CD4-positive, CD25-positive, alpha-beta regulatory T cell (primary cell): ENCODE results near the gene ASIC2. TPM values are rescaled to one million over a fixed set of nuclear protein-coding genes. Genes with fewer than 3 reads are reported as not detected.

Source experiments
- ATAC-seq, 2 donors: fragments of 150-1000 bp; cut with Tn5 transposase; one replicate each; pipeline ENCODE4 v1.10.0; 2021; ENCODE audit warnings: low read depth in 2 of 2, moderate number of reproducible peaks in 2 of 2, moderate library complexity in 1 of 2
- DNase-seq, 3 donors: peaks; one replicate each; pipeline versions ENCODE4 v3.0.0 to v3.0.0-alpha.2; 2012 to 2022; ENCODE audit warnings: mixed read lengths in 1 of 3
- H3K27ac ChIP-seq: one replicate; pipeline ENCODE4 v1.7.0; 2013; ENCODE audit warnings: mild to moderate bottlenecking, low read length; ENCODE audit not compliant: insufficient read depth, poor library complexity, severe bottlenecking
- H3K27me3 ChIP-seq: one replicate; pipeline ENCODE4 v1.7.0; 2013; ENCODE audit warnings: low read length; ENCODE audit not compliant: control insufficient read depth, insufficient read depth
- H3K36me3 ChIP-seq: one replicate; pipeline ENCODE4 v1.7.0; 2013; ENCODE audit warnings: mild to moderate bottlenecking, low read length, moderate library complexity; ENCODE audit not compliant: control insufficient read depth, insufficient read depth
- H3K4me1 ChIP-seq: 2 replicates; pipeline ENCODE4 v1.7.0; 2013; ENCODE audit warnings: mild to moderate bottlenecking, low read length; ENCODE audit not compliant: insufficient read depth, control insufficient read depth, poor library complexity, severe bottlenecking
- H3K4me3 ChIP-seq: one replicate; pipeline ENCODE4 v1.7.0; 2013; ENCODE audit warnings: low read depth, mild to moderate bottlenecking, low read length, moderate library complexity
- H3K9me3 ChIP-seq, 2 experiments: 1 replicate in 1 of 2; 2 replicates in 1 of 2; pipeline ENCODE4 v1.7.0; 2013; ENCODE audit warnings: low read length in 2 of 2, mild to moderate bottlenecking in 1 of 2, moderate library complexity in 1 of 2; ENCODE audit not compliant: control insufficient read depth in 2 of 2
- H3K27ac Mint-ChIP-seq, 3 donors: one replicate each; pipeline ENCODE4 v1.8.0; 2020 to 2022; ENCODE audit warnings: mild to moderate bottlenecking in 3 of 3, mixed read lengths in 3 of 3, moderate library complexity in 2 of 3
- H3K27me3 Mint-ChIP-seq: one replicate; pipeline ENCODE4 v1.8.0; 2022; ENCODE audit warnings: mild to moderate bottlenecking, mixed read lengths
- H3K36me3 Mint-ChIP-seq: one replicate; pipeline ENCODE4 v1.8.0; 2020; ENCODE audit warnings: mixed read lengths
- H3K4me1 Mint-ChIP-seq, 4 donors: one replicate each; pipeline ENCODE4 v1.8.0; 2020 to 2022; ENCODE audit warnings: mixed read lengths in 4 of 4, mild to moderate bottlenecking in 1 of 4
- H3K4me3 Mint-ChIP-seq, 4 donors: one replicate each; pipeline ENCODE4 v1.8.0; 2020 to 2022; ENCODE audit warnings: mild to moderate bottlenecking in 4 of 4, mixed read lengths in 4 of 4, moderate library complexity in 3 of 4
- H3K9me3 Mint-ChIP-seq, 7 donors: one replicate each; pipeline ENCODE4 v1.8.0; 2020 to 2022; ENCODE audit warnings: mixed read lengths in 7 of 7, mild to moderate bottlenecking in 3 of 7, moderate library complexity in 2 of 7
- polyA plus RNA-seq, 4 donors: library from polyadenylated mRNA; unstranded; fragments of 300-500 nt; fragmentation: Illumina TruSeq; gene quantifications; one replicate each; pipeline ENCODE4 v1.2.3, GENCODE V29; 2021
- total RNA-seq: library from RNA; stranded (reverse); gene quantifications from one replicate; pipeline ENCODE4 v1.2.3, GENCODE V29; 2022

The ASIC2 gene
- total and polyA plus RNA-seq, 5 donors from 2014 or later, result not detected

- DNase-seq (no peak), ATAC-seq (no peak)
- Mint-ChIP-seq H3K4me3 (no peak overlapping the region), H3K9me3 (peaks cover 0 to 3% (median 0%) of the 10 kb centered on the region in 7 donors), H3K27ac (no peak overlapping the region), H3K36me3 (no peaks in the 10 kb centered on the region), H3K27me3 (peaks cover 18% of the 10 kb centered on the region), H3K4me1 (no peaks in the 10 kb centered on the region)
- Histone ChIP-seq H3K27me3 (peaks cover 4% of the 10 kb centered on the region), H3K4me1 (no peaks in the 10 kb centered on the region), H3K27ac (no peak overlapping the region), H3K9me3 (no peaks in the 10 kb centered on the region), H3K4me3 (no peak overlapping the region), H3K36me3 (no peaks in the 10 kb centered on the region)
Measured at GRCh38 chr17:33085256-33085655, 207.8 kb downstream of the ASIC2 start.

DNA sequence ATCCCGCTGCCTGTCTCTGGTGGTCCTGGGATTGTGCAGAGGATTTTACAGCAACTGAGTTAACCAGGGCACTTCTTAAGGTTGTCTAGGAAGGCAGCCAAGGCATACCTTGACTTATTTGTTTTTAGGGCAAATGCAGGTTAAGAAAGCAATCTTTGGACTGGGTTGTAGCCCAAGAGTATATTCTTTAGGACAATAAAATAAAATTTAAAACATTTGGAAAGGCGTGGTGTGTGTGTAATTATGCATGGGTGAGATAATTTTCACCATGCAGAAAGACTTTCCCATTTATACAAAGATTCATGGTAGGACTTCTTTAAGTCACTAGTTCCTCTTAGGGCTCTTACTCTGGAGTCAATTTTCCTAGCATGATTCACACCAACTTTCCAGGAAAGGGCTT lies 208.3 kb downstream of the ASIC2 start:
- DNase-seq (no peak), ATAC-seq (no peak)
- H3K4me1 ChIP-seq, result no peaks in the 10 kb centered on the region
- H3K4me3 ChIP-seq, result no peak overlapping the region
- Mint-ChIP-seq H3K4me3 (no peak overlapping the region), H3K4me1 (no peaks in the 10 kb centered on the region), H3K9me3 (peaks cover 0 to 3% (median 0%) of the 10 kb centered on the region in 7 donors), H3K36me3 (no peaks in the 10 kb centered on the region), H3K27me3 (peaks cover 18% of the 10 kb centered on the region), H3K27ac (no peak overlapping the region)
- no peak overlapping the region for H3K27ac ChIP-seq
- peaks cover 4% of the 10 kb centered on the region for H3K27me3 ChIP-seq
- no peaks in the 10 kb centered on the region for H3K36me3 ChIP-seq
- H3K9me3 ChIP-seq, result no peaks in the 10 kb centered on the region

GRCh38 chr17:33082529-33083173 lies 210.4 kb downstream of the ASIC2 start:
- no peak overlapping the region for H3K4me3 Mint-ChIP-seq
- H3K9me3 Mint-ChIP-seq, result peaks cover 0 to 3% (median 0%) of the 10 kb centered on the region in 7 donors
- no peak for ATAC-seq
- no peaks in the 10 kb centered on the region for H3K4me1 Mint-ChIP-seq
- H3K36me3 Mint-ChIP-seq, result no peaks in the 10 kb centered on the region
- no peak overlapping the region for H3K27ac Mint-ChIP-seq
- no peak overlapping the region for H3K27ac ChIP-seq
- no peak for DNase-seq
- no peaks in the 10 kb centered on the region for H3K36me3 ChIP-seq
- no peak overlapping the region for H3K4me3 ChIP-seq
- peaks cover 21% of the 10 kb centered on the region for H3K27me3 Mint-ChIP-seq
- H3K27me3 ChIP-seq, result peaks cover 4% of the 10 kb centered on the region
- no peaks in the 10 kb centered on the region for H3K4me1 ChIP-seq
- no peaks in the 10 kb centered on the region for H3K9me3 ChIP-seq

- Histone ChIP-seq H3K36me3 (no peaks in the 10 kb centered on the region), H3K4me1 (no peaks in the 10 kb centered on the region), H3K4me3 (no peak overlapping the region), H3K9me3 (no peaks in the 10 kb centered on the region), H3K27me3 (peaks cover 4% of the 10 kb centered on the region), H3K27ac (no peak overlapping the region)
- Mint-ChIP-seq H3K4me1 (no peaks in the 10 kb centered on the region), H3K9me3 (peaks cover 0 to 2% (median 0%) of the 10 kb centered on the region in 7 donors), H3K27ac (no peak overlapping the region), H3K36me3 (no peaks in the 10 kb centered on the region), H3K27me3 (peaks cover 30% of the 10 kb centered on the region), H3K4me3 (no peak overlapping the region)
- ATAC-seq, result no peak
- DNase-seq, result no peak
Measured at GRCh38 chr17:33080091-33080490, 213.0 kb downstream of the ASIC2 start.

- DNase-seq (no peak), ATAC-seq (no peak)
- H3K9me3 ChIP-seq, result no peaks in the 10 kb centered on the region
- no peaks in the 10 kb centered on the region for H3K4me1 ChIP-seq
- Mint-ChIP-seq H3K36me3 (no peaks in the 10 kb centered on the region), H3K4me3 (no peak overlapping the region), H3K9me3 (peaks cover 0 to 2% (median 0%) of the 10 kb centered on the region in 7 donors), H3K4me1 (no peaks in the 10 kb centered on the region), H3K27ac (no peak overlapping the region), H3K27me3 (peaks cover 24% of the 10 kb centered on the region)
- H3K27ac ChIP-seq, result no peak overlapping the region
- H3K36me3 ChIP-seq, result no peaks in the 10 kb centered on the region
- peaks cover 4% of the 10 kb centered on the region for H3K27me3 ChIP-seq
- no peak overlapping the region for H3K4me3 ChIP-seq
Measured at GRCh38 chr17:33079201-33079600, 213.9 kb downstream of the ASIC2 start.

- Mint-ChIP-seq H3K4me1 (no peaks in the 10 kb centered on the region), H3K27me3 (peaks cover 19% of the 10 kb centered on the region), H3K9me3 (peaks cover 0 to 3% (median 0%) of the 10 kb centered on the region in 7 donors), H3K36me3 (no peaks in the 10 kb centered on the region), H3K27ac (no peak overlapping the region), H3K4me3 (no peak overlapping the region)
- H3K27me3 ChIP-seq, result peaks cover 6% of the 10 kb centered on the region
- H3K4me1 ChIP-seq, result no peaks in the 10 kb centered on the region
- no peaks in the 10 kb centered on the region for H3K36me3 ChIP-seq
- no peak overlapping the region for H3K4me3 ChIP-seq
- no peaks in the 10 kb centered on the region for H3K9me3 ChIP-seq
- DNase-seq (no peak), ATAC-seq (no peak)
- H3K27ac ChIP-seq, result no peak overlapping the region
Measured at GRCh38 chr17:33076979-33077378, 216.1 kb downstream of the ASIC2 start.

GRCh38 chr17:33073416-33073815 lies 219.7 kb downstream of the ASIC2 start:
- H3K36me3 Mint-ChIP-seq, result no peaks in the 10 kb centered on the region

More at GRCh38 chr17:33073416-33073815, 219.7 kb downstream of the ASIC2 start:
- Mint-ChIP-seq H3K4me3 (no peak overlapping the region), H3K9me3 (peaks cover 0 to 3% (median 0%) of the 10 kb centered on the region in 7 donors), H3K4me1 (no peaks in the 10 kb centered on the region), H3K27me3 (peaks cover 35% of the 10 kb centered on the region), H3K27ac (no peak overlapping the region)
- no peaks in the 10 kb centered on the region for H3K9me3 ChIP-seq
- H3K27me3 ChIP-seq, result peaks cover 6% of the 10 kb centered on the region
- no peaks in the 10 kb centered on the region for H3K4me1 ChIP-seq
- DNase-seq (no peak), ATAC-seq (no peak)
- H3K36me3 ChIP-seq, result no peaks in the 10 kb centered on the region
- no peak overlapping the region for H3K4me3 ChIP-seq
- no peak overlapping the region for H3K27ac ChIP-seq
